H9 (cell line): ENCODE results near the gene TPH1. TPM values are rescaled to one million over a fixed set of nuclear protein-coding genes. Genes with fewer than 3 reads are reported as not detected.

Experiments used
- DNase-seq: peaks from one replicate; pipeline ENCODE4 v3.0.0-alpha.2; 2017
- H2AFZ ChIP-seq: one replicate; pipeline ENCODE4 v1.6.1; 2013; ENCODE audit warnings: mild to moderate bottlenecking, low read length, control low read depth, moderate library complexity
- H2AK5ac ChIP-seq: 2 replicates; pipeline ENCODE4 v1.6.1; 2013; ENCODE audit warnings: low read length, control low read depth, mixed read lengths; ENCODE audit not compliant: insufficient read length
- H2BK120ac ChIP-seq: one replicate; pipeline ENCODE4 v1.6.1; 2013; ENCODE audit warnings: low read depth, mild to moderate bottlenecking, low read length, control low read depth, inconsistent platforms; ENCODE audit not compliant: poor library complexity, severe bottlenecking
- H2BK12ac ChIP-seq: 2 replicates; pipeline ENCODE4 v1.6.1; 2013; ENCODE audit warnings: low read length, control low read depth, mixed read lengths, low read depth; ENCODE audit not compliant: insufficient read length
- H2BK15ac ChIP-seq: 2 replicates; pipeline ENCODE4 v1.6.1; 2013; ENCODE audit warnings: low read depth, low read length, control low read depth
- H2BK20ac ChIP-seq: one replicate; pipeline ENCODE4 v1.6.1; 2013; ENCODE audit warnings: low read depth, mild to moderate bottlenecking, low read length, control low read depth, inconsistent platforms; ENCODE audit not compliant: poor library complexity, severe bottlenecking
- H2BK5ac ChIP-seq: 2 replicates; pipeline ENCODE4 v1.6.1; 2013; ENCODE audit warnings: low read length, control low read depth, mixed read lengths; ENCODE audit not compliant: insufficient read length
- H3K14ac ChIP-seq: 2 replicates; pipeline ENCODE4 v1.6.1; 2013; ENCODE audit warnings: low read length, control low read depth; ENCODE audit not compliant: insufficient read depth
- H3K18ac ChIP-seq: 2 replicates; pipeline ENCODE4 v1.6.1; 2013; ENCODE audit warnings: low read depth, mild to moderate bottlenecking, mixed read lengths, low read length, control low read depth; ENCODE audit not compliant: insufficient read length
- H3K23ac ChIP-seq: 2 replicates; pipeline ENCODE4 v1.6.1; 2013; ENCODE audit warnings: low read length, control low read depth, mixed read lengths, low read depth; ENCODE audit not compliant: insufficient read length
- H3K23me2 ChIP-seq: 2 replicates; pipeline ENCODE4 v1.6.1; 2013; ENCODE audit warnings: low read depth, mild to moderate bottlenecking, mixed read lengths, low read length, control low read depth; ENCODE audit not compliant: insufficient read length, poor library complexity, severe bottlenecking
- H3K27ac ChIP-seq: 2 replicates; pipeline ENCODE4 v1.5.1; 2013; ENCODE audit warnings: low read length, control low read depth, mixed read lengths, low read depth; ENCODE audit not compliant: insufficient read length
- H3K27me3 ChIP-seq: 2 replicates; pipeline ENCODE4 v1.6.1; 2013; ENCODE audit warnings: low read length, control low read depth, inconsistent platforms; ENCODE audit not compliant: insufficient read depth
- H3K4ac ChIP-seq: 2 replicates; pipeline ENCODE4 v1.6.1; 2013; ENCODE audit warnings: low read depth, mild to moderate bottlenecking, control low read depth, inconsistent platforms, low read length, moderate library complexity
- H3K4me1 ChIP-seq: 2 replicates; pipeline ENCODE4 v1.6.1; 2013; ENCODE audit warnings: low read length, control low read depth, inconsistent platforms; ENCODE audit not compliant: insufficient read depth
- H3K4me2 ChIP-seq: 2 replicates; pipeline ENCODE4 v1.6.1; 2013; ENCODE audit warnings: low read length, control low read depth, mixed read lengths; ENCODE audit not compliant: insufficient read length, insufficient read depth
- H3K56ac ChIP-seq: 2 replicates; pipeline ENCODE4 v1.6.1; 2013; ENCODE audit warnings: low read depth, mild to moderate bottlenecking, mixed read lengths, low read length, control low read depth; ENCODE audit not compliant: insufficient read length
- H3K79me1 ChIP-seq: 2 replicates; pipeline ENCODE4 v1.6.1; 2013; ENCODE audit warnings: low read depth, mild to moderate bottlenecking, moderate library complexity, low read length, control low read depth, inconsistent platforms; ENCODE audit not compliant: insufficient read depth, poor library complexity, severe bottlenecking
- H3K79me2 ChIP-seq: 2 replicates; pipeline ENCODE4 v1.6.1; 2013; ENCODE audit warnings: low read length, control low read depth, inconsistent platforms; ENCODE audit not compliant: insufficient read depth
- H3K9ac ChIP-seq: 2 replicates; pipeline ENCODE4 v1.6.1; 2013; ENCODE audit warnings: low read length, control low read depth, mixed read lengths; ENCODE audit not compliant: insufficient read length; ENCODE audit errors: extremely low read depth
- H3K9me3 ChIP-seq: one replicate; pipeline ENCODE4 v1.6.1; 2013; ENCODE audit warnings: low read depth, low read length, inconsistent platforms; ENCODE audit not compliant: control insufficient read depth
- H3T11ph ChIP-seq: one replicate; pipeline ENCODE4 v1.6.1; 2013; ENCODE audit warnings: mild to moderate bottlenecking, low read length, control low read depth, inconsistent platforms
- H4K20me1 ChIP-seq: one replicate; pipeline ENCODE4 v1.6.1; 2013; ENCODE audit not compliant: control insufficient read depth, insufficient read length, insufficient read depth
- H4K5ac ChIP-seq: 2 replicates; pipeline ENCODE4 v1.6.1; 2013; ENCODE audit warnings: low read depth, mild to moderate bottlenecking, mixed read lengths, low read length, control low read depth; ENCODE audit not compliant: insufficient read length
- H4K8ac ChIP-seq: replicated peaks from 2 replicates; pipeline ENCODE4 v1.6.1; 2013; ENCODE audit warnings: low read length, control low read depth, mixed read lengths, low read depth; ENCODE audit not compliant: insufficient read length
- H4K91ac ChIP-seq: 2 replicates; pipeline ENCODE4 v1.6.1; 2013; ENCODE audit warnings: low read depth, mild to moderate bottlenecking, moderate library complexity, mixed read lengths, low read length, control low read depth; ENCODE audit not compliant: insufficient read length
- H3K27ac Mint-ChIP-seq, 3 experiments: 2 replicates in 2 of 3; 3 replicates in 1 of 3; pipeline ENCODE4 v1.8.0; 2020 to 2021; ENCODE audit warnings: mixed read lengths in 3 of 3, mild to moderate bottlenecking in 1 of 3, moderate library complexity in 1 of 3
- H3K27me3 Mint-ChIP-seq: 2 replicates; pipeline ENCODE4 v1.8.0; 2021; ENCODE audit warnings: low read depth, mild to moderate bottlenecking, moderate library complexity, mixed read lengths
- H3K36me3 Mint-ChIP-seq, 3 experiments: 2 replicates in 2 of 3; 3 replicates in 1 of 3; pipeline ENCODE4 v1.8.0; 2020 to 2021; ENCODE audit warnings: low read depth in 3 of 3, mixed read lengths in 3 of 3; ENCODE audit not compliant: insufficient read depth in 1 of 3
- H3K4me1 Mint-ChIP-seq, 2 experiments: 2 replicates each; pipeline ENCODE4 v1.8.0; 2020; ENCODE audit warnings: mixed read lengths in 2 of 2
- H3K4me3 Mint-ChIP-seq, 2 experiments: 2 replicates in 1 of 2; 3 replicates in 1 of 2; pipeline ENCODE4 v1.8.0; 2020 to 2021; ENCODE audit warnings: mild to moderate bottlenecking in 2 of 2, mixed read lengths in 2 of 2, moderate library complexity in 1 of 2
- H3K9me3 Mint-ChIP-seq, 2 experiments: 2 replicates in 1 of 2; 3 replicates in 1 of 2; pipeline ENCODE4 v1.8.0; 2020; ENCODE audit warnings: mild to moderate bottlenecking in 2 of 2, mixed read lengths in 2 of 2, moderate library complexity in 1 of 2
- WGBS: extraction: QIAGEN DNeasy Blood & Tissue Kit; methylation state at CpG from one replicate; pipeline ENCODE4 v1.1.7; 2013; ENCODE audit warnings: missing lambda C conversion rate, low lambda C conversion rate, mixed read lengths; ENCODE audit not compliant: insufficient read length; ENCODE audit errors: extremely low coverage; 5-methylcytosine and 5-hydroxymethylcytosine counted together
- total RNA-seq: library from RNA; stranded (reverse); gene quantifications from 2 replicates; pipeline ENCODE4 v1.2.1, GENCODE V29; 2021
- TF ChIP-seq, protein P1 (sequence below): fragments of 200-600 bp; sonication (generic); conservative IDR thresholded peaks from 3 replicates; pipeline ENCODE4 v1.8.0; 2021; ENCODE audit warnings: antibody characterized with exemption, mild to moderate bottlenecking

TPH1 gene
- total RNA-seq, 1 experiment from 2014 or later = 0.17 TPM

DNA sequence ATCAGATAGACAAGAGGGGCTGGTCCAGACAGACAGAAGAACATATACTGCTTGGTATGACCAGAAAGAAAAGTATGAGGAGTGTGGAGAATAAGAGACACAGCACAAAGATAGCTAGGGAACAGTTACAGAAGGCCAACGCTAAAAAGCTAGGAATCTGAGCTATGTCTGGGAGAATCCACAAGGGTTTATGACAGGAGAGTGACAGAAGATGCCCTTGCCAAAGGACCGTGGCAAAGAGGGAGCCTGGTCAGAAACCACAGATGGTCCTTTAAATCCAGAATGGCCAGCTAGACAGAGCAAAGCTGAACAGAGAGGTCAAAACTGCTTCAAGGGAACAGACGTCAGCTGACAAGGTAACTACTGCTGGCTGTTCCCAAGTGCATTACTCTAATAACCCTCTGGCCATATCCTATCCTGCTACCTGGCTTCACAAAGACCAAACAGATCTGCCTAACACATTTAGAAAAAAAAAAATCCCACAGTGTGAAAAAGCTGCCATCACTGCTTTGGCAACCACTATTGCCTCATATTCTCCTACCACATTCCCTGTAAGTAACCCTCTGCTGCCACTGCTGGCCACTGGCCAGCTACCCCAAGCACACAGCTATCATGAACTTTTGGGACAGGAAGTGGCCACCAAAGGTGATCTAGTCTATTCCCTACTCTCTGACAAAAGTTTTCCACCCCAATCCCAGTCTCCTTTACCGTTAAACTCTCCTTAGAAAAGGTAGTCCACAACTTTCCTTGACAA, 40.5 kb downstream of the TPH1 start:
- no CpG with 5 or more reads among the region's 4 CpGs for WGBS

More for the DNA sequence above, 40.5 kb downstream of the TPH1 start:
- Mint-ChIP-seq H3K36me3 (peaks cover 1 to 24% (median 8%) of the 10 kb centered on the region in 3 experiments; a peak in 5 of 7 replicates), H3K4me1 (peaks cover 11 to 12% of the 10 kb centered on the region in 2 experiments), H3K27ac (no peak overlapping the region; a peak in 1 of 7 replicates), H3K4me3 (no peak overlapping the region), H3K27me3 (no peaks in the 10 kb centered on the region), H3K9me3 (no peaks in the 10 kb centered on the region)
- DNase-seq = no peak
- no peaks in the 10 kb centered on the region for H3K23me2 ChIP-seq
- H4K20me1 ChIP-seq = no peaks in the 10 kb centered on the region
- no peak overlapping the region for H4K8ac ChIP-seq
- no peak overlapping the region for H3K9ac ChIP-seq
- TF ChIP-seq, protein P1, sequence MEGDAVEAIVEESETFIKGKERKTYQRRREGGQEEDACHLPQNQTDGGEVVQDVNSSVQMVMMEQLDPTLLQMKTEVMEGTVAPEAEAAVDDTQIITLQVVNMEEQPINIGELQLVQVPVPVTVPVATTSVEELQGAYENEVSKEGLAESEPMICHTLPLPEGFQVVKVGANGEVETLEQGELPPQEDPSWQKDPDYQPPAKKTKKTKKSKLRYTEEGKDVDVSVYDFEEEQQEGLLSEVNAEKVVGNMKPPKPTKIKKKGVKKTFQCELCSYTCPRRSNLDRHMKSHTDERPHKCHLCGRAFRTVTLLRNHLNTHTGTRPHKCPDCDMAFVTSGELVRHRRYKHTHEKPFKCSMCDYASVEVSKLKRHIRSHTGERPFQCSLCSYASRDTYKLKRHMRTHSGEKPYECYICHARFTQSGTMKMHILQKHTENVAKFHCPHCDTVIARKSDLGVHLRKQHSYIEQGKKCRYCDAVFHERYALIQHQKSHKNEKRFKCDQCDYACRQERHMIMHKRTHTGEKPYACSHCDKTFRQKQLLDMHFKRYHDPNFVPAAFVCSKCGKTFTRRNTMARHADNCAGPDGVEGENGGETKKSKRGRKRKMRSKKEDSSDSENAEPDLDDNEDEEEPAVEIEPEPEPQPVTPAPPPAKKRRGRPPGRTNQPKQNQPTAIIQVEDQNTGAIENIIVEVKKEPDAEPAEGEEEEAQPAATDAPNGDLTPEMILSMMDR = no peak
- H3K79me2 ChIP-seq = no peaks in the 10 kb centered on the region
- H2AFZ ChIP-seq = no peak overlapping the region
- H3K23ac ChIP-seq = no peak overlapping the region
- H3K4me2 ChIP-seq = no peak overlapping the region
- H2BK120ac ChIP-seq = no peak overlapping the region
- no peaks in the 10 kb centered on the region for H3K27me3 ChIP-seq
- H2AK5ac ChIP-seq = no peak overlapping the region
- H3T11ph ChIP-seq = no peak overlapping the region
- no peaks in the 10 kb centered on the region; the same call in 1 of the 2 replicates for H3K4me1 ChIP-seq
- no peaks in the 10 kb centered on the region for H3K79me1 ChIP-seq
- H3K14ac ChIP-seq = no peak overlapping the region
- H3K56ac ChIP-seq = no peak overlapping the region
- no peak overlapping the region for H4K91ac ChIP-seq
- H3K27ac ChIP-seq = no peak overlapping the region
- H2BK5ac ChIP-seq = no peak overlapping the region
- H3K4ac ChIP-seq = no peak overlapping the region
- no peak overlapping the region for H3K18ac ChIP-seq
- no peaks in the 10 kb centered on the region for H3K9me3 ChIP-seq
- no peak overlapping the region for H4K5ac ChIP-seq
- no peak overlapping the region for H2BK15ac ChIP-seq
- H2BK12ac ChIP-seq = no peak overlapping the region
- H2BK20ac ChIP-seq = no peak overlapping the region
